HAP-1 (cell line): Measurements from ENCODE around the gene GP1BB.
"Not testable (repeated sequence)": the region's sequence is repeated elsewhere in the genome, so short reads cannot be mapped to it uniquely, and the experiment has no call there.

Experiments
- DNase-seq, 2 experiments: peaks; one replicate each; pipeline ENCODE4 v3.0.0-alpha.2; 2016 to 2020; ENCODE audit warnings: low spot score in 2 of 2
- H3K27me3 ChIP-seq: fragments of 250-450 bp; sonication (Bioruptor Pico); 2 replicates; pipeline ENCODE4 v1.5.1; 2020; ENCODE audit warnings: low read depth, mild to moderate bottlenecking, moderate library complexity
- H3K36me3 ChIP-seq: fragments of 250-450 bp; sonication (Bioruptor Pico); replicated peaks from 2 replicates; pipeline ENCODE4 v1.5.1; 2020; ENCODE audit warnings: mild to moderate bottlenecking
- H3K4me1 ChIP-seq: fragments of 250-450 bp; sonication (Bioruptor Pico); 2 replicates; pipeline ENCODE4 v1.5.1; 2020; ENCODE audit warnings: mild to moderate bottlenecking
- H3K4me3 ChIP-seq: fragments of 250-450 bp; sonication (Bioruptor Pico); 2 replicates; pipeline ENCODE4 v1.5.1; 2020; ENCODE audit warnings: mild to moderate bottlenecking, moderate library complexity
- H3K9me3 ChIP-seq: fragments of 250-450 bp; sonication (Bioruptor Pico); 2 replicates; pipeline ENCODE4 v1.5.1; 2020; ENCODE audit warnings: mild to moderate bottlenecking, moderate library complexity
- in situ Hi-C: fragments of 300-500 bp; cut with MboI; formaldehyde crosslinking; loops from 3 replicates; pipeline ENCODE4 v1.14.3; 2020; ENCODE audit warnings: low sequenced_read_pairs, inconsistent platforms, mixed read lengths

GP1BB gene

DNA sequence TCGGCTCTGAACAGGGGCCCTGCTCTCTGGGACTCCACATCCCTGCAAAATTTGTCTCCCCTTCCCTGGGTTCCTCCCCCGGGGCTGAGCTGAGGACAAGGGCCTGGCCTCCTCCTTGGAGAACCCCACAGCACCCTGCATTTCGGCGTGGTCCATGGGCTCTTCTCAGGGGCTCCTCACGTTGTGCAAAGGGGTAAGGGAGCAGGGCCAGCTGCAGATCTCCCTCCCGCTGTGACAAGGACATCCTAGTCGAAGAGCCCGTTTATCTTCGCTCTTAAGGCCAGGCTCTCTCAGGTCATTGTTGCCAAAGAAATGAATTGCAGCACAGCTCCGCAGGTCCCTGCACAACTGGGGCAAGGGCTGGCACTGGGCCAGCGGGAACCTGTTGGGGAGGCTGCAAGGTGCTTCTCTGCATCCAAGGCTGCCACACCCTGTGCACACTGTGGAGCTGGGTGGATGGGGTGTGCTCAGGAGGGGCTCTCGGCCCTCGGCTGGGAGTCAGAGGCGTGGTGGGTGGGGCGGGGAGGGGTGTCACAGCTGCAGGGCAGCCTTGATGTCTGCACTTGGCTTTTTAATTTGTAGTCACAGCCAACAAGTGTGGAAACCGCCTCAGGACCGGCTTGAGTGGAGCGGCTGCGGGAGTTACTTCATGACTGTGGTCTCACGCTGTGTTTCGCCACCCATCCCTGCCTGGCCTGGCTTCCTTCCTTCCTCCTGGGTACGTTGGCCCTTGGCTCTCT is 35.6 kb upstream of the GP1BB start:
- Histone ChIP-seq H3K9me3 (peaks cover 3% of the 10 kb centered on the region; the same call in 1 of the 2 replicates), H3K4me1 (no peaks in the 10 kb centered on the region; the same call in 1 of the 2 replicates), H3K4me3 (no peak overlapping the region), H3K36me3 (no peaks in the 10 kb centered on the region), H3K27me3 (0 out of 2 replicates have a peak, but pooled peaks cover 5% of the 10 kb centered on the region)
- DNase-seq, result no peak
- in situ Hi-C loops, result no loop called here

- H3K4me3 ChIP-seq, result no peak overlapping the region
- H3K36me3 ChIP-seq, result no peaks in the 10 kb centered on the region
- no peak for DNase-seq
- no peaks in the 10 kb centered on the region; the same call in 1 of the 2 replicates for H3K4me1 ChIP-seq
- in situ Hi-C loops, result no loop called here
- 0 out of 2 replicates have a peak, but pooled peaks cover 3% of the 10 kb centered on the region for H3K27me3 ChIP-seq
- peaks cover 3% of the 10 kb centered on the region; the same call in 1 of the 2 replicates for H3K9me3 ChIP-seq
Observed at GRCh38 chr22:19688301-19689290, 34.7 kb upstream of the GP1BB start.

DNA sequence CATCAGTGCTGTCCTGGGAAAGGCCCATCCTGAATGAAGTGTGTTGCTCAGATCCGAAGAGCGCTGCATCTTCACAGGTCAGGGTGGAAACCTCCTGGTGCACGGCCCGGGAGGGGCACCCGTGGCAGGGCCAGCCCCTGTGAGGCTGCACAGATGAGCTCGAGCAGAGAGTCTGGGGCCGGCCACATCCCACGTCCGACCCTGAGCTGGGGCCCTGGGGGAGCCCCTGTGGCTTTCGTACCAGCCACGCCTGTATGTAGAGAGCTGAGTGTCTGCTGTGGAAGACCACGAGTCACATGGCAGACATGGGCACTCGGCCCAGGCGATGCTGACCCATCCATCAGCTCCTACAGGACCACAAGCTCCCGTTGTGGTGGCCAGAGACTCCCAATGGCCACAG is 33.9 kb upstream of the GP1BB start:
- in situ Hi-C loops, result no loop called here
- no peak overlapping the region for H3K4me3 ChIP-seq

GRCh38 chr22:19691007-19691720 is 32.2 kb upstream of the GP1BB start:
- no peak for DNase-seq
- Histone ChIP-seq H3K4me1 (no peaks in the 10 kb centered on the region; the same call in 1 of the 2 replicates), H3K4me3 (no peak overlapping the region), H3K27me3 (no peaks in the 10 kb centered on the region), H3K9me3 (peaks cover 1% of the 10 kb centered on the region; the same call in 1 of the 2 replicates), H3K36me3 (no peaks in the 10 kb centered on the region)
- in situ Hi-C loops, result no loop called here

More for the DNA sequence above, 33.9 kb upstream of the GP1BB start:
- Histone ChIP-seq H3K9me3 (peaks cover 3% of the 10 kb centered on the region; the same call in 1 of the 2 replicates), H3K27me3 (no peaks in the 10 kb centered on the region), H3K4me1 (no peaks in the 10 kb centered on the region; the same call in 1 of the 2 replicates), H3K36me3 (no peaks in the 10 kb centered on the region)
- DNase-seq, result no peak

GRCh38 chr22:19691721-19692341 is 31.5 kb upstream of the GP1BB start:
- Histone ChIP-seq H3K9me3 (no peaks in the 10 kb centered on the region), H3K4me1 (no peaks in the 10 kb centered on the region; the same call in 1 of the 2 replicates), H3K36me3 (no peaks in the 10 kb centered on the region), H3K4me3 (no peak overlapping the region), H3K27me3 (no peaks in the 10 kb centered on the region)
- no peak for DNase-seq
- in situ Hi-C loops, result no loop called here

DNA sequence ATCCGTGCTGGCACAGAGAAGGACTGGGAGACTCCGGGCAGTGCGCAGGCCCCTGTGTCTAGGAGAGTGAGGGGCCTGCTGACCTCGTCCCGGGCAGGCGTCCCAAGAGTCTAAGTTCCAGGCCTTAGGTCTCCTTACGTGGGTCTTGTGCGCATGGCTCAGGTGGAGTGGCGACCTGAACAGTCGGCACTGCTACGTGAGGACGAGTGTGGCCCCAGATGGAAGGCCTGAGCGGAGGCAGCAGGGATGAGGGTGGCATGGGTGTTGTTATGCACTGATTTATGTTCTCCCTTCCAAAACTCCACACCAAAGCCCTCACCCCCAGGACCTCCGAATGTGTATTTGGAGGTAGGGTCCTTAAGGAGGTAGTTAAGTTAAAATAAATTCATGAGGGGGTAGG is 29.8 kb upstream of the GP1BB start:
- Histone ChIP-seq H3K27me3 (no peaks in the 10 kb centered on the region), H3K9me3 (no peaks in the 10 kb centered on the region), H3K36me3 (no peaks in the 10 kb centered on the region), H3K4me1 (no peaks in the 10 kb centered on the region; the same call in 1 of the 2 replicates), H3K4me3 (no peak overlapping the region)
- in situ Hi-C loops, result no loop called here
- DNase-seq, result no peak

GRCh38 chr22:19693981-19694670 is 29.2 kb upstream of the GP1BB start:
- Histone ChIP-seq H3K27me3 (no peaks in the 10 kb centered on the region), H3K4me3 (no peak overlapping the region), H3K4me1 (no peaks in the 10 kb centered on the region; the same call in 1 of the 2 replicates), H3K36me3 (no peaks in the 10 kb centered on the region), H3K9me3 (no peaks in the 10 kb centered on the region)
- in situ Hi-C loops, result no loop called here
- DNase-seq, result no peak

- Histone ChIP-seq H3K4me1 (no peaks in the 10 kb centered on the region; the same call in 1 of the 2 replicates), H3K4me3 (no peak overlapping the region), H3K36me3 (no peaks in the 10 kb centered on the region), H3K9me3 (no peaks in the 10 kb centered on the region), H3K27me3 (no peaks in the 10 kb centered on the region)
- DNase-seq, result no peak
- in situ Hi-C loops, result no loop called here
Observed at GRCh38 chr22:19694696-19695095, 28.6 kb upstream of the GP1BB start.

GRCh38 chr22:19696504-19697276 is 26.6 kb upstream of the GP1BB start:
- no peak for DNase-seq

DNA sequence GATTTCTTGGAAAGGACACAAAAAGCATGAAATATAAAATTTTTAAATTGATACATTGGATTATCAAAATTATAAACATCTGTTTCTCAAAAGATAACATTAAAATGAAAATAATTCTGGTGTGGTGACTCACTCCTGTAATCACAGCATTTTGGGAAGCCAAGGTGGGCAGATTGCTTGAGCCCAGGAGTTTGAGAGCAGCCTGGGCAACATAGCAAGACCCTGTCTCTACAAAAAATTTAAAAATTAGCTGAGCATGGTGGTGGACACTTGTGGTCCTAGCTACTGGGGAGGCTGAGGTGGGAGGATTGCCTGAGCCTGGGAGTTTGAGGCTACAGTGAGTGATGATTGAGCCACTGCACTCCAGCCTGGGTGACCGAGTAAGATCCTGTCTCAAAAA is 25.5 kb upstream of the GP1BB start:
- H3K4me1 ChIP-seq, DNase-seq, H3K27me3 ChIP-seq, H3K36me3 ChIP-seq, H3K9me3 ChIP-seq, in situ Hi-C loops, H3K4me3 ChIP-seq: not testable (repeated sequence)

More at GRCh38 chr22:19696504-19697276, 26.6 kb upstream of the GP1BB start:
- in situ Hi-C loops, result no loop called here
- Histone ChIP-seq H3K27me3 (no peaks in the 10 kb centered on the region), H3K4me1 (no peaks in the 10 kb centered on the region; the same call in 1 of the 2 replicates), H3K9me3 (no peaks in the 10 kb centered on the region), H3K36me3 (no peaks in the 10 kb centered on the region), H3K4me3 (no peak overlapping the region)

- no peaks in the 10 kb centered on the region; the same call in 1 of the 2 replicates for H3K27me3 ChIP-seq
- in situ Hi-C loops, result no loop called here
Observed at GRCh38 chr22:19700790-19701419, 22.4 kb upstream of the GP1BB start.

More at GRCh38 chr22:19700790-19701419, 22.4 kb upstream of the GP1BB start:
- Histone ChIP-seq H3K36me3 (no peaks in the 10 kb centered on the region), H3K4me1 (peaks cover 8% of the 10 kb centered on the region), H3K9me3 (no peaks in the 10 kb centered on the region), H3K4me3 (no peak overlapping the region)
- no peak for DNase-seq
